IPS DF 6.9 (cell line): Measurements from ENCODE around the gene STN1.

ENCODE experiments used
- DNase-seq: peaks from one replicate; pipeline ENCODE4 v3.0.0-alpha.2; 2013; ENCODE audit warnings: low read depth, low spot score
- H3K27ac ChIP-seq: one replicate; pipeline ENCODE4 v1.5.1; 2013; ENCODE audit warnings: low read length, control low read depth
- H3K27me3 ChIP-seq: 2 replicates; pipeline ENCODE4 v1.6.1; 2013; ENCODE audit warnings: mild to moderate bottlenecking, low read length; ENCODE audit not compliant: control insufficient read depth, insufficient read depth
- H3K36me3 ChIP-seq: 2 replicates; pipeline ENCODE4 v1.6.1; 2013; ENCODE audit warnings: low read length; ENCODE audit not compliant: control insufficient read depth, insufficient read depth
- H3K4me1 ChIP-seq: 2 replicates; pipeline ENCODE4 v1.6.1; 2013; ENCODE audit warnings: low read length; ENCODE audit not compliant: control insufficient read depth, insufficient read depth
- H3K4me3 ChIP-seq: 2 replicates; pipeline ENCODE4 v1.5.1; 2013; ENCODE audit warnings: mild to moderate bottlenecking, low read length
- H3K9me3 ChIP-seq: 2 replicates; pipeline ENCODE4 v1.6.1; 2013; ENCODE audit warnings: low read length, inconsistent platforms; ENCODE audit not compliant: control insufficient read depth, insufficient read depth
- WGBS: extraction: QIAGEN DNeasy Blood & Tissue Kit; methylation state at CpG from one replicate; pipeline ENCODE4 v1.1.7; 2013; ENCODE audit warnings: mixed read lengths, missing lambda C conversion rate; ENCODE audit not compliant: insufficient read length, insufficient coverage; 5-methylcytosine and 5-hydroxymethylcytosine counted together

Gene STN1

GRCh38 chr10:103885617-103886016, 32.4 kb downstream of the STN1 start:
- Histone ChIP-seq H3K36me3 (0 out of 2 replicates have a peak, but pooled peaks cover 4% of the 10 kb centered on the region), H3K4me3 (no peak overlapping the region), H3K9me3 (no peaks in the 10 kb centered on the region), H3K4me1 (no peaks in the 10 kb centered on the region), H3K27ac (no peak overlapping the region), H3K27me3 (no peaks in the 10 kb centered on the region)
- DNase-seq: no peak
- WGBS: no CpG with 5 or more reads among the region's 6 CpGs

- no peak overlapping the region for H3K4me3 ChIP-seq
- DNase-seq: peak; percentile 37
- WGBS: no CpG with 5 or more reads among the region's 3 CpGs
- 0 out of 2 replicates have a peak, but pooled peaks cover 4% of the 10 kb centered on the region for H3K36me3 ChIP-seq
- no peaks in the 10 kb centered on the region for H3K9me3 ChIP-seq
- no peak overlapping the region for H3K27ac ChIP-seq
- H3K4me1 ChIP-seq: no peaks in the 10 kb centered on the region
- no peaks in the 10 kb centered on the region for H3K27me3 ChIP-seq
Observed at GRCh38 chr10:103884681-103885139, 33.3 kb downstream of the STN1 start.

GRCh38 chr10:103882285-103883007, 35.5 kb downstream of the STN1 start:
- peaks cover 4% of the 10 kb centered on the region; the same call in 1 of the 2 replicates for H3K36me3 ChIP-seq
- no CpG with 5 or more reads among the region's 8 CpGs for WGBS
- H3K4me3 ChIP-seq: no peak overlapping the region

GRCh38 chr10:103881416-103882284, 36.3 kb downstream of the STN1 start:
- DNase-seq: no peak
- Histone ChIP-seq H3K4me3 (no peak overlapping the region), H3K9me3 (no peaks in the 10 kb centered on the region), H3K27me3 (no peaks in the 10 kb centered on the region), H3K27ac (no peak overlapping the region), H3K4me1 (no peaks in the 10 kb centered on the region), H3K36me3 (peaks cover 4% of the 10 kb centered on the region; the same call in 1 of the 2 replicates)
- WGBS: no CpG with 5 or more reads among the region's 15 CpGs

More at GRCh38 chr10:103882285-103883007, 35.5 kb downstream of the STN1 start:
- no peaks in the 10 kb centered on the region for H3K4me1 ChIP-seq
- H3K27ac ChIP-seq: no peak overlapping the region
- H3K27me3 ChIP-seq: no peaks in the 10 kb centered on the region
- no peaks in the 10 kb centered on the region for H3K9me3 ChIP-seq
- no peak for DNase-seq

GRCh38 chr10:103879831-103880230, 38.2 kb downstream of the STN1 start:
- WGBS: no CpG with 5 or more reads among the region's 7 CpGs
- Histone ChIP-seq H3K4me1 (no peaks in the 10 kb centered on the region), H3K27me3 (no peaks in the 10 kb centered on the region), H3K4me3 (no peak overlapping the region), H3K36me3 (peaks cover 4% of the 10 kb centered on the region; the same call in 1 of the 2 replicates), H3K9me3 (no peaks in the 10 kb centered on the region), H3K27ac (no peak overlapping the region)
- no peak for DNase-seq

GRCh38 chr10:103879409-103879808, 38.6 kb downstream of the STN1 start:
- no peaks in the 10 kb centered on the region for H3K27me3 ChIP-seq
- peaks cover 4% of the 10 kb centered on the region; the same call in 1 of the 2 replicates for H3K36me3 ChIP-seq
- no peak overlapping the region for H3K4me3 ChIP-seq
- no peak overlapping the region for H3K27ac ChIP-seq
- no peaks in the 10 kb centered on the region for H3K9me3 ChIP-seq
- DNase-seq: no peak
- no CpG with 5 or more reads among the region's 9 CpGs for WGBS
- H3K4me1 ChIP-seq: no peaks in the 10 kb centered on the region

GRCh38 chr10:103877861-103878260, 40.1 kb downstream of the STN1 start:
- WGBS: no CpG with 5 or more reads among the region's 1 CpG
- no peaks in the 10 kb centered on the region for H3K9me3 ChIP-seq

GRCh38 chr10:103876155-103876554, 41.8 kb downstream of the STN1 start:
- Histone ChIP-seq H3K27ac (no peak overlapping the region), H3K4me1 (no peaks in the 10 kb centered on the region), H3K4me3 (no peak overlapping the region), H3K9me3 (no peaks in the 10 kb centered on the region), H3K27me3 (no peaks in the 10 kb centered on the region), H3K36me3 (no peaks in the 10 kb centered on the region; the same call in 1 of the 2 replicates)
- WGBS: no CpG with 5 or more reads among the region's 5 CpGs
- no peak for DNase-seq

More at GRCh38 chr10:103877861-103878260, 40.1 kb downstream of the STN1 start:
- no peaks in the 10 kb centered on the region for H3K4me1 ChIP-seq
- H3K4me3 ChIP-seq: no peak overlapping the region
- no peak for DNase-seq
- no peak overlapping the region for H3K27ac ChIP-seq
- no peaks in the 10 kb centered on the region for H3K27me3 ChIP-seq
- peaks cover 4% of the 10 kb centered on the region; the same call in 1 of the 2 replicates for H3K36me3 ChIP-seq

GRCh38 chr10:103874730-103875129, 43.3 kb downstream of the STN1 start:
- H3K4me3 ChIP-seq: no peak overlapping the region
- no peak overlapping the region for H3K27ac ChIP-seq
- no CpG with 5 or more reads among the region's 6 CpGs for WGBS
- H3K4me1 ChIP-seq: no peaks in the 10 kb centered on the region
- no peak for DNase-seq
- no peaks in the 10 kb centered on the region for H3K9me3 ChIP-seq
- H3K36me3 ChIP-seq: no peaks in the 10 kb centered on the region; the same call in 1 of the 2 replicates
- no peaks in the 10 kb centered on the region for H3K27me3 ChIP-seq

- Histone ChIP-seq H3K36me3 (no peaks in the 10 kb centered on the region), H3K27me3 (no peaks in the 10 kb centered on the region), H3K27ac (no peak overlapping the region), H3K4me1 (no peaks in the 10 kb centered on the region), H3K9me3 (no peaks in the 10 kb centered on the region), H3K4me3 (no peak overlapping the region)
- no peak for DNase-seq
- WGBS: no CpG with 5 or more reads among the region's 16 CpGs
Observed at GRCh38 chr10:103872137-103872931, 45.6 kb downstream of the STN1 start.
